Measurements from ENCODE around the gene C5.

GRCh38 chr9:120982836-120983235 lies 67.2 kb downstream of the C5 start:
- no peak for TF ChIP-seq NFIC (IDR thresholded peaks at IDR 0.05; ENCODE audit: borderline replicate concordance)
- TF ChIP-seq EP300 (IDR thresholded peaks at IDR 0.05; ENCODE audit: borderline replicate concordance in 1 of 2, low read depth in 1 of 2, low read length in 1 of 2): no peak
- TF ChIP-seq CTCF (IDR thresholded peaks at IDR 0.05): no peak
- TF ChIP-seq RAD21 (IDR thresholded peaks at IDR 0.05; ENCODE audit: low read length): no peak
- TF ChIP-seq YY1 (IDR thresholded peaks at IDR 0.05; ENCODE audit: low read depth): no peak
- no peak for TF ChIP-seq POLR2AphosphoS5 (IDR thresholded peaks at IDR 0.05; ENCODE audit: low read depth, low read length)

Data from SK-N-SH (cell line).